Activated T-cell treated with anti-CD3 and anti-CD28 coated beads, Interleukin-2, amount 50 U/mL, for 72 hours (primary cell): ENCODE results near the gene SPON1. TPM values are rescaled to one million over a fixed set of nuclear protein-coding genes. Genes with fewer than 3 reads are reported as not detected.
"Not testable (repeated sequence)": the region's sequence is repeated elsewhere in the genome, so short reads cannot be mapped to it uniquely, and the experiment has no call there.

Experiments
- ATAC-seq, 2 donors: fragments of 150-1000 bp; cut with Tn5 transposase; replicated peaks in 1 of 2; 2 replicates each; pipeline ENCODE4 v1.10.0; 2021; ENCODE audit warnings: moderate library complexity in 2 of 2, mild to moderate bottlenecking in 1 of 2
- DNase-seq, 2 donors: peaks; one replicate each; pipeline ENCODE4 v3.0.0; 2021 to 2022; ENCODE audit warnings: mixed read lengths in 1 of 2
- H3K27ac Mint-ChIP-seq: one replicate; pipeline ENCODE4 v1.8.0; 2022; ENCODE audit warnings: mild to moderate bottlenecking, moderate library complexity, mixed read lengths
- H3K27me3 Mint-ChIP-seq: one replicate; pipeline ENCODE4 v1.8.0; 2022; ENCODE audit warnings: low read depth, mixed read lengths
- H3K36me3 Mint-ChIP-seq, 2 donors: one replicate each; pipeline ENCODE4 v1.8.0; 2022; ENCODE audit warnings: mixed read lengths in 2 of 2, mild to moderate bottlenecking in 1 of 2; ENCODE audit not compliant: insufficient read depth in 2 of 2
- H3K4me1 Mint-ChIP-seq: one replicate; pipeline ENCODE4 v1.8.0; 2022; ENCODE audit warnings: low read depth, mixed read lengths
- H3K4me3 Mint-ChIP-seq, 2 donors: one replicate each; pipeline ENCODE4 v1.8.0; 2022; ENCODE audit warnings: mild to moderate bottlenecking in 2 of 2, mixed read lengths in 2 of 2, moderate library complexity in 2 of 2
- H3K9me3 Mint-ChIP-seq, 2 donors: one replicate each; pipeline ENCODE4 v1.8.0; 2022; ENCODE audit warnings: mixed read lengths in 2 of 2
- total RNA-seq, 2 donors: library from RNA; stranded (reverse); gene quantifications; one replicate each; pipeline ENCODE4 v1.2.3, GENCODE V29; 2022

SPON1 gene
- total RNA-seq, 2 donors from 2014 or later: 0.12 to 0.16 TPM

DNA sequence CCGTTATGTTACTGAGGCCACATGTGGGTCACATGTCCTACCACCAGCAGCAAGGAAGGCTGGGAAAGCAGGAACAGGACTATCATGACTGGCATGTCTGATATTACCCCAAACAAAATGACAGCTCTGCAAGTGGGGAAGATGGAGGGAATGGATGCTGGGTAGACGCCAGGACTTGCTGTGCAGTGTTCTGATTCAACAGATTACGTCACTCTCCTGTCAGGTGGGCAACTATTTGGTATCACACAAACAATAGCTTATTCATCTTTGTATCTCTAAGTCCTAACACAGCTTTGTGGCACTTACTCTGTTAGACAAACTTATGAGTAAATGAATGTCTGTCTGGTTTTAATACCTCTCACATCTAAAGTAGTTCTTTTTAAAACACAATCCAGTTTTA, 105.2 kb downstream of the SPON1 start:
- peaks cover 7% of the 10 kb centered on the region for H3K27me3 Mint-ChIP-seq
- H3K4me3 Mint-ChIP-seq: no peak overlapping the region
- DNase-seq: no peak
- H3K4me1 Mint-ChIP-seq: peaks cover 29% of the 10 kb centered on the region
- no peak for ATAC-seq
- no peaks in the 10 kb centered on the region for H3K36me3 Mint-ChIP-seq
- no peak overlapping the region for H3K27ac Mint-ChIP-seq
- H3K9me3 Mint-ChIP-seq: peaks cover 0 to 3% of the 10 kb centered on the region in 2 donors

DNA sequence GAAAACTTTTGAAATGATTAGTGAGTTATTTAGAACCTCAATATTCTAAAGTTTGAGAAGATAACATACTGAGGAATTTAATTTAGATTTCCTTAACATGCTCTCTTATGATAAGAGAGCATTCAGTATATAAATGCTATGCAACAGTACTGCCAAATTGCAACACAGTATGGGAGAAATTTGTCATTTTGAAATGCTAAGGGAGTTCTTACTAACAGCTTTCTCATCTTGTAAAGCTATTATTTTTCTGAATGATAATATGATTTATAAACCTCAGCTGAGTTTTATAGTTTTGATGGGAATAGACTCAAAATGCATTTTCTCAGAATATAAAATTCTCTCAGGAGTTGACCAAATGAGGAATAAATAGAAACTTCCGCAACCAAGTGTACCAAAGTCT, 108.4 kb downstream of the SPON1 start:
- Mint-ChIP-seq H3K27ac (no peak overlapping the region), H3K9me3 (peaks cover 0 to 3% of the 10 kb centered on the region in 2 donors), H3K27me3 (peaks cover 6% of the 10 kb centered on the region), H3K36me3 (no peaks in the 10 kb centered on the region), H3K4me1 (peaks cover 35% of the 10 kb centered on the region), H3K4me3 (no peak overlapping the region)
- no peak for ATAC-seq
- no peak for DNase-seq

DNA sequence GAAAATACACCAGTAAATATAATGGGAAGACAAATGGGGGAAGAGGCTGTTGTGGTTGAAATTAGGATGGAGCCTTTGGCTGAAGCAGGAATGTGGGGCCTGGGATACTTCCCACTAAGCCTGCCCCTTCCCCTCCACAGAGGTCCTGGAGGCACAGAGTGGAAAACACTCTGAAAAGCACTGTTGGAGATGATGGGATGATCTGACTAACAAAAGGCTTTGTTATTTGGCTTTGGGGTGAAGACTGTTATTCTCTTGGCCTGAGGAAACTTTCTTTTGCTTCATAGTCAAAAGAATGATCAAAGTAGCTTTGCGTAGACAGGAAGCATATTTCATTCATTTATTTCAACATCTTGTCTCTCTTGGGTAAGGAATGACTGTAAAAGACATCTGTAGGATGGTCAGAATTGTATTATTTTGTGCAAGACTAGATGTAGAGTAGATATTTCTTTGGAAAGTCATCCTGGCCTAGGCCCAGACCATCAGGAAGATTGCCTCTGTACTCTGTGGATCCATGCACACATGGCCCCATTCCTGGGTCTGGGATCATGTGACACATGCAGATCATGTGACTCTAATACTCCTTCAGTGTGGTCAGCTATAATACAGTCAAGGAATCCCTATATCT, 111.4 kb downstream of the SPON1 start:
- H3K36me3 Mint-ChIP-seq: no peaks in the 10 kb centered on the region
- H3K4me3 Mint-ChIP-seq: peak overlapping the region; percentile 24 to 77
- H3K27ac Mint-ChIP-seq: no peak overlapping the region
- H3K27me3 Mint-ChIP-seq: peaks cover 17% of the 10 kb centered on the region
- no peak for ATAC-seq
- DNase-seq: no peak
- peaks cover 0 to 2% of the 10 kb centered on the region in 2 donors for H3K9me3 Mint-ChIP-seq
- H3K4me1 Mint-ChIP-seq: peaks cover 49% of the 10 kb centered on the region

DNA sequence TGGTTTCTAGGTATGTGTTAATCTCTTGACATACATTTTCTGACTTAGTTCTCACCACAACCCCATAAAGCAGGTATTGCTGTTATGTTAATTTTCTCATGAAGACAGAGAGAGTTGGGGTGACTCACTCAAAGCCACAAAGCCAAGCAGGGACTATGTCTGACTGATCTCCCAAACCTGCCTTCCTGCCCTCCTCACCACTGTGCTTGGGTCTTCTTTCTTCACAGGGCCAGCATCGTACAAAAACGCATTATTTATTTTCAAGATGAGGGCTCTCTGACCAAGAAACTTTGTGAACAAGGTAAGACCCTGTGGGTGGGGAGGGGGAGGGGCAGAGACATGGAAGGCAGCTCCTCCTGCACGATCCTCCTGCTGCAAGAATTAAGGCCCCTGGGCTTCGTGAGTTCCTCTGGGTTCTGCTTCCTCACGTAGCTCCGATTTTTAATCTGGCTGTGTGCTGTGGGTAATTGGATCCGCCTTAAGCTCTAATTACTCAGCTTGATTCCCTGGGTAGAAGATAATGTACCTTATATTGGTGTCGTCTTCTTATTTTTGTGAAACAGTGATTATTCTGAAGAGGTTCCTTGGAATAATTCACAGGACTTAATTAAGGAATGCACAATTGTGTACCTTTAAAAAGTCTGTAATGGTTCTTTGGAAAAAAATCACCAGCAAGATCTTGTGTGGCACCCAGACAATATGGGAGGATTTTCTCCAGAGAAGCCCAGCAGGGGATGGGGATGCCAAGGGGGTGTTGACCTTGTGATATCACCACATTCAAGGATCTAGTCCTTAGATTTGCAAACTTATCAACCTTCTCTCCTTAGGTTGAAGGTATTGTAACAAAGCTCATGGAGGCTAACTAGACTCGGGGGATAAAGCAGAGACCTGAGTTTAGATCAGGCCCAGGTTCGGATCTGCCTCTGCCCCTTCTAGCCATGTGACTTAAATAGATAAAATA, 112.9 kb downstream of the SPON1 start:
- H3K4me3 Mint-ChIP-seq: peak overlapping the region; percentile 63 to 77
- DNase-seq (peak; percentile 71 to 82), ATAC-seq (peak; percentile 99 to 100)
- no peaks in the 10 kb centered on the region for H3K36me3 Mint-ChIP-seq
- peaks cover 60% of the 10 kb centered on the region for H3K4me1 Mint-ChIP-seq
- peak overlapping the region; percentile 71 for H3K27ac Mint-ChIP-seq
- no peaks in the 10 kb centered on the region for H3K9me3 Mint-ChIP-seq
- H3K27me3 Mint-ChIP-seq: peaks cover 17% of the 10 kb centered on the region

DNA sequence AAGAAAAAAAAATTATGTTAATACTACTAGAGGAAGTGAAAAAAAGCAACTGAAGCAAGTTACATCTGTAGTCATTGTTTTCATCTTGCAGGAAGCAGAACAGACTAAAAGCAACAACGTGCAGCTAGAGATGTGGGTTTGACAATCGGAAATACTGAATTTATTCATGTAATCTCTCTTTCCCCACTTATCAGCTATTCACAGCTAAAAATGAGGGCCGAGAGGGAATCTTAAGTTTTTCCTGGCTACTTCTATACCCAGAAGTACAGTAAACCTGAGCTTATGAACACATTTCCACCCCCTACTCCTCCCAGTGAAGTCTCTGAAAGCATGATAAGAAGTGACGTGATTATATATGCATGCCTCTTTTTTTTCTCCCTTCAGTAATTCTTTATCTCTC, 116.5 kb downstream of the SPON1 start:
- peak in 1 of 2 donors; percentile 18 for ATAC-seq
- Mint-ChIP-seq H3K27ac (peak overlapping the region; percentile 36), H3K4me1 (peaks cover 52% of the 10 kb centered on the region), H3K36me3 (no peaks in the 10 kb centered on the region), H3K27me3 (peaks cover 11% of the 10 kb centered on the region), H3K9me3 (no peaks in the 10 kb centered on the region), H3K4me3 (peak overlapping the region; percentile 39 to 79)
- no peak for DNase-seq

DNA sequence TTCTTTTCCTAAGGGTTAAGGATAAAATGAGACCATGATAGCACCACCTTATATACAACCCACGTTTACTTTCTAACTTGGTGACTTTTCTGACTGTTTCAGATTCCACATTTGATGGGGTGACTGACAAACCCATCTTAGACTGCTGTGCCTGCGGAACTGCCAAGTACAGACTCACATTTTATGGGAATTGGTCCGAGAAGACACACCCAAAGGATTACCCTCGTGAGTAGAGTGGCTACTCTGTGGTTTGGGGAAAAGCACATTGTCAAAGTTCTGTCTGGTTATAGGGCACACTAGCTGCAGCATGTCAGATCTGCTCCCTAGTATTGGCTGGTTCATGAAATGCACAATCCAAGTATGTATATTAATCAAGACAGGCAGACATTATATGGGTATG, 117.3 kb downstream of the SPON1 start:
- Mint-ChIP-seq H3K27ac (no peak overlapping the region), H3K9me3 (no peaks in the 10 kb centered on the region), H3K4me1 (peaks cover 44% of the 10 kb centered on the region), H3K36me3 (no peaks in the 10 kb centered on the region), H3K27me3 (peaks cover 11% of the 10 kb centered on the region), H3K4me3 (peak overlapping the region in 1 of 2 donors; percentile 79)
- DNase-seq (no peak), ATAC-seq (no peak)

DNA sequence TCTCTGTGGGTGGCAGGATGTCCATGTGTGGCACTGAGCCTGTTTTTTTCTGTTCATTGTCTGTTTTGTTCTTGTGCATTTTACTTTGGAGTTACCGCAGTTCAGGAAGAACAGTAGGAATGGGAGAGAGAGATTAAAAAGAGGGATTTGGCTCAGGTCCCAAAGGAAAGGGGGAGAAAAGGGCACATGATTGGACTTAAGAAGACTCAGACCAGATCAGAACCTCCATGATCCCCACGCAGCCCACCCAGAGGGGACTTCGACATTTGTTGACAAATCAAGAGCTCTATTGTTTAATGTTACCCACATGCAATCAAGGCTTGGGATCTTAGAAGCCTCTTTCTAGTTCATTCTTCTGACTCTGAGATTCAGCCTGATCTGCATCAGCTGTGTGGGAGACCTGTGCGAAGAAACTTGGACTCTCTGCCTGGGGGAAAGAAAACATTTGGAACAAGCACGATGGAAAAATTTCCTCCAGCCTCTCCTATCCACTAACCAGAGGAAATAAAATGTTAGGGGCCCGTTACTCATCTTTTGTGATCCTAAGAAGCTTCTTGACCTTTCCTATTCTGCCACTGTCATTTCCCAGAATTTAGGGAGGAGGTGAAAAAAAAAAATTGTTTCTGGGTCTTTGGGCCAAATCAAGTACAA, 119.2 kb downstream of the SPON1 start:
- Mint-ChIP-seq H3K4me1 (peaks cover 32% of the 10 kb centered on the region), H3K27ac (no peak overlapping the region), H3K9me3 (no peaks in the 10 kb centered on the region), H3K36me3 (no peaks in the 10 kb centered on the region), H3K27me3 (peaks cover 10% of the 10 kb centered on the region), H3K4me3 (no peak overlapping the region)
- DNase-seq: no peak
- no peak for ATAC-seq

DNA sequence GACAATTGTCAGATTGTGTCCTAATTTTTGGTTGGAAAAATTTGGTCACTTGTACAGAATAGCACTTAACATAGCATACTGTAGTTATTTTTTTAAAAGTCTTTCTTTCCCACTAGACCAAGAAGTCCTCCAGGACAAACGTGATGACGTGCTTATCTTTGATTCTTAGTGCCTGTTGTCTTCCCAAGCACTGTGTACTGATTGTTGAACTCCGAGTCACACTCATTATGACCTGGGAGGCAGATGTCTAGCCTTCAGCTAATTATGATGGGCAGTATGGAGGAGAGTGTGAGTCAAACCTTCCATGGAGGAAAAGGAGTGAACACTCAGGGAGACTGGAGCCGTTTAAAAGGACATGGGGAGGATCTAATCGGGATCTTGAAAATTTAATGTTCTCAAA, 119.8 kb downstream of the SPON1 start:
- H3K9me3 Mint-ChIP-seq: peaks cover 4% of the 10 kb centered on the region in 2 donors
- DNase-seq: no peak
- H3K27me3 Mint-ChIP-seq: peaks cover 5% of the 10 kb centered on the region
- H3K36me3 Mint-ChIP-seq: peaks cover 0 to 1% of the 10 kb centered on the region in 2 donors
- H3K4me3 Mint-ChIP-seq: no peak overlapping the region
- no peak for ATAC-seq
- H3K4me1 Mint-ChIP-seq: peaks cover 25% of the 10 kb centered on the region
- no peak overlapping the region for H3K27ac Mint-ChIP-seq

DNA sequence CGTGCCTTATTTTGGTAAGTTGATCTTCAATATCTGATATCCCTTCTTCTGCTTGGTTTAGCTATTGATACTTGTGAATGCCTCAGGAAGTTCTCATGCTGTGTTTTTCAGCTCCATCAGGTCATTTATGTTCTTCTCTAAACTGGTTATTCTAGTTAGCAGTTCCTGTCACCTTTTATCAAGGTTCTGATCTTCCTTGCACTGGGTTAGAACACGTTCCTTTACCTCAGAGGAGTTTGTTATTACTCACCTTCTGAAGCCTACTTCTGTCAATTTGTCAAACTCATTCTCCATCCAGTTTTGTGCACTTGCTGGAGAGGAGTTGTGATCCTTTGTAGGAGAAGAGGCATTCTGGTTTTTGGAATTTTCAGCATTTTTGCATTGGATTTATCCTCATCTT, 126.3 kb downstream of the SPON1 start:
- peaks cover 15% of the 10 kb centered on the region for H3K4me1 Mint-ChIP-seq
- H3K9me3 Mint-ChIP-seq, ATAC-seq, H3K4me3 Mint-ChIP-seq, DNase-seq, H3K27me3 Mint-ChIP-seq, H3K27ac Mint-ChIP-seq, H3K36me3 Mint-ChIP-seq: not testable (repeated sequence)

DNA sequence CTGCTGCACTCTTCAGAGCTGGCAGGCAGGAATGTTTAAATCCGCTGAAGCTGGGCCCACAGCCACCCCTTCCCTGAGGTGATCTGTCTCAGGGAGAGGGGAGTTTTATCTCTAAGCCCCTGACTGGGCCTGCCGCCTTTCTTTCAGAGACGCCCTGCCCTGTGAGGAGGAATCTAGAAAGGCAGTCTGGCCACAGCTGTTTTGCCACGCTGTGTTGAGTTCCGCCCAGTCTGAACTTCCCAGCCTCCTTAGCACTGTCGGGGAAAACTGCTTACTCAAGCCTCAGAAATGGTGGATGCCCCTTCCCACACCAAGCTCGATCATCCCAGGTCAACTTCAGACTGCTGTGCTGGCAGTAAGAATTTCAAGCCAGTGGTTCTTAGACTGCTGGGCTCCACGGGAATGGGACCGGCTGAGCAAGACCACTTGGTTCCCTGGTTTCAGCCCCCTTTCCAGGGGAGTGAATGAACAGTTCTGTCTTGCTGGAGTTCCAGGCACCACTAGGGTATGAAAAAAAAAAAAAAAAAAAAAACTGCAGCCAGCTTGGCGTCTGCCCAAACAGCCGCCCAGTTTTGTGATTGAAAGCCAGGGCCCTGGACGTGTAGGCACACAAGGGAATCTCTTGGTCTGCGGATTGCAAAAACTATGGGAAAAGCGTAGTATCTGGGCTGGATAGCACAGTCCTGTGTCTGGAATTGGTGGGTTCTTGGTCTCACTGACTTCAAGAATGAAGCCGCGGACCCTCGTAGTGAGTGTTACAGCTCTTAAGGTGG, 127.4 kb downstream of the SPON1 start:
- Mint-ChIP-seq H3K4me3 (no peak overlapping the region), H3K36me3 (peaks cover 5 to 8% of the 10 kb centered on the region in 2 donors), H3K9me3 (peaks cover 4 to 8% of the 10 kb centered on the region in 2 donors), H3K4me1 (peaks cover 15% of the 10 kb centered on the region), H3K27me3 (no peaks in the 10 kb centered on the region), H3K27ac (no peak overlapping the region)
- DNase-seq: no peak
- no peak for ATAC-seq

DNA sequence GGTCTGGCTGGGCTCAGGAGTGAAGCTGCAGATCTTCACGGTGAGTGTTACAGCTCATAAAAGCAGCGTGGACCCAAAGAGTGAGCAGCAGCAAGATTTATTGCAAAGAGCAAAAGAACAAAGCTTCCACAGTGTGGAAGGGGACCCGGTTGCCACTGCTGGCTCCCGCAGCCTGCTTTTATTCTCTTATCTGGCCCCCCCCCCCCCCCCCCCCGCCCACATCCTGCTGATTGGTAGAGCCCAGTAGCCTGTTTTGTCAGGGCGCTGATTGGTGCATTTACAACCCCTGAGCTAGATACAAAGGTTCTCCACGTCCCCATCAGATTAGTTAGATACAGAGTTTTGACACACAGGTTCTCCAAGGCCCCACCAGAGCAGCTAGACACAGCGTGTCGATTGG, 128.1 kb downstream of the SPON1 start:
- not testable (repeated sequence) for H3K9me3 Mint-ChIP-seq, ATAC-seq, H3K27me3 Mint-ChIP-seq, H3K4me3 Mint-ChIP-seq, H3K36me3 Mint-ChIP-seq, H3K27ac Mint-ChIP-seq, DNase-seq
- H3K4me1 Mint-ChIP-seq: peaks cover 15% of the 10 kb centered on the region

DNA sequence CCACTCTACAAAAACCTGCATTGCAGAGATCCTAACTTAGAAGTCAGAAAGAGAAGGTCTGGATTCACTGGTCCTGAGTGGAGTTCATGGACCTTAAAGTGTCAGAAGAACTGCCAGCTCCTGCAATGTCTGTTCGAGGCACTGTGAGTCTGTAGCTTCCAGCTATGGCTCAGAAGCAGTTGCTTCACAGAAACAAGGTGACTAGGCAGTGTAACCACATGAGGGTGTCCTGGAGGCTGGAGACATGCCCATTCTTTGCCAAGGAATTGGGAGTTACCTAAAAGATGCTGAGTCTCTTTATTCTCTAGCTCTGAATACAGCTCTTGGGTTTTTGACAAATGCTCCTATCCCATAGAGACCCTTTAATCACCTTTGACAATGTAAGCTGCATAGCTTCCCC, 130.5 kb downstream of the SPON1 start:
- H3K36me3 Mint-ChIP-seq: peaks cover 5 to 6% of the 10 kb centered on the region in 2 donors
- no peak overlapping the region for H3K4me3 Mint-ChIP-seq
- no peak overlapping the region for H3K27ac Mint-ChIP-seq
- peaks cover 15% of the 10 kb centered on the region for H3K4me1 Mint-ChIP-seq
- no peaks in the 10 kb centered on the region for H3K27me3 Mint-ChIP-seq
- ATAC-seq (no peak), DNase-seq (no peak)
- H3K9me3 Mint-ChIP-seq: peaks cover 0 to 3% of the 10 kb centered on the region in 2 donors
